ENCODE results near the gene STOML1.
A peak's percentile ranks its signal among the peaks of the same experiment; 100 is the strongest.

STOML1 gene

GRCh38 chr15:74013374-74013894 lies 21.3 kb upstream of the STOML1 start:
- H3K4me3 ChIP-seq (ENCODE audit: low read depth, low read length), result no peak overlapping the region
- TF ChIP-seq, protein P1, sequence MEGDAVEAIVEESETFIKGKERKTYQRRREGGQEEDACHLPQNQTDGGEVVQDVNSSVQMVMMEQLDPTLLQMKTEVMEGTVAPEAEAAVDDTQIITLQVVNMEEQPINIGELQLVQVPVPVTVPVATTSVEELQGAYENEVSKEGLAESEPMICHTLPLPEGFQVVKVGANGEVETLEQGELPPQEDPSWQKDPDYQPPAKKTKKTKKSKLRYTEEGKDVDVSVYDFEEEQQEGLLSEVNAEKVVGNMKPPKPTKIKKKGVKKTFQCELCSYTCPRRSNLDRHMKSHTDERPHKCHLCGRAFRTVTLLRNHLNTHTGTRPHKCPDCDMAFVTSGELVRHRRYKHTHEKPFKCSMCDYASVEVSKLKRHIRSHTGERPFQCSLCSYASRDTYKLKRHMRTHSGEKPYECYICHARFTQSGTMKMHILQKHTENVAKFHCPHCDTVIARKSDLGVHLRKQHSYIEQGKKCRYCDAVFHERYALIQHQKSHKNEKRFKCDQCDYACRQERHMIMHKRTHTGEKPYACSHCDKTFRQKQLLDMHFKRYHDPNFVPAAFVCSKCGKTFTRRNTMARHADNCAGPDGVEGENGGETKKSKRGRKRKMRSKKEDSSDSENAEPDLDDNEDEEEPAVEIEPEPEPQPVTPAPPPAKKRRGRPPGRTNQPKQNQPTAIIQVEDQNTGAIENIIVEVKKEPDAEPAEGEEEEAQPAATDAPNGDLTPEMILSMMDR (IDR thresholded peaks at IDR 0.05; ENCODE audit: insufficient read depth, low read depth, low read length, missing control alignments), result no peak
- no peak for DNase-seq (ENCODE audit: low read depth)

DNA sequence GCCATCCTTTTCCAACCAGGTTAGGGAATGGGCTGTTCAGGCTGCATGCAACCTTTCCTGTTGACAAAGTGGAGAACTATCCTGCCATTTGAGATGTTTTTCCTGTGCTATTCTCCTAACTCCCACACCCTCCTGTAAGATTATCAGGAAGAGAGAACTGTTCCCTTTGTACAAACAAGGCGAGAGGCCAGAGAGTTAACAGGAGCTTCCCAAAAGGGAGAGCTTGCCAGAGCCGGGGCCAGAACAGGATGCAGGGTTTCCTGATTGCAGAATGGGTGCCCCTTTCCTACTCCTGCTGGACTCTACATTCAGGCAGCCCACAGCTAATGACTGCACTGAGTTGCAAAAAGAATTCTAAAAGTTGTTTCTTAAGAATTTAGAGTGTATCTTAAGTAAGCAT lies 19.5 kb upstream of the STOML1 start:
- TF ChIP-seq, protein P1 (IDR thresholded peaks at IDR 0.05; ENCODE audit: insufficient read depth, low read depth, low read length, missing control alignments), result no peak
- H3K4me3 ChIP-seq (ENCODE audit: low read depth, low read length), result no peak overlapping the region
- no peak for DNase-seq (ENCODE audit: low read depth)

GRCh38 chr15:74010929-74011540 lies 18.9 kb upstream of the STOML1 start:
- TF ChIP-seq, protein P1 (IDR thresholded peaks at IDR 0.05; ENCODE audit: insufficient read depth, low read depth, low read length, missing control alignments), result no peak
- no peak overlapping the region for H3K4me3 ChIP-seq (ENCODE audit: low read depth, low read length)
- no peak for DNase-seq (ENCODE audit: low read depth)

DNA sequence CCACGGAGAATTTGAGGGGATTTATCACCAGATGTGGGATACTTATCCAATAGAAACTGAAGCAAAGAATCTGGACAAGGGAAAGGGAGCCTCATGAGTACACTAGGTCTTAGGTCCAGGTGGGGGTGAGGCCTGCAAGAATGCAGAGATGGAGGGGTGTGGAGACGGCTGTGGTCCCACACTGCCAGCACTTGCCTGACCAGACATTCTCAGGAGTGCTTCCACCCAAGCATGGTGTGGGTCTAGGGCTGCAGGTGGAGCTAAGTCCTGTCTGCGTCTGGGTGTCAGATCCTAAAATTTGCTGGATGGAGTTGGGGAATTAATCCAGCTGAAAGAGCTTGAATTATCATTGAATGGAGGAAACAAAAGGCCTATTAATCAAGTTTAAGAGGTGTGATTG lies 16.8 kb upstream of the STOML1 start:
- TF ChIP-seq, protein P1 (IDR thresholded peaks at IDR 0.05; ENCODE audit: insufficient read depth, low read depth, low read length, missing control alignments), result no peak
- H3K4me3 ChIP-seq (ENCODE audit: low read depth, low read length), result no peak overlapping the region
- no peak for DNase-seq (ENCODE audit: low read depth)

GRCh38 chr15:74007820-74008371 lies 15.8 kb upstream of the STOML1 start:
- no peak overlapping the region for H3K4me3 ChIP-seq (ENCODE audit: low read depth, low read length)
- TF ChIP-seq, protein P1 (IDR thresholded peaks at IDR 0.05; ENCODE audit: insufficient read depth, low read depth, low read length, missing control alignments), result no peak
- DNase-seq (ENCODE audit: low read depth), result peak; percentile 55

GRCh38 chr15:74006774-74007639 lies 14.9 kb upstream of the STOML1 start:
- DNase-seq (ENCODE audit: low read depth), result peak; percentile 37

More at GRCh38 chr15:74006774-74007639, 14.9 kb upstream of the STOML1 start:
- TF ChIP-seq, protein P1 (IDR thresholded peaks at IDR 0.05; ENCODE audit: insufficient read depth, low read depth, low read length, missing control alignments), result no peak
- H3K4me3 ChIP-seq (ENCODE audit: low read depth, low read length), result peak overlapping the region; percentile 7
